ENCODE data around the gene SRRM1. TPM values are rescaled to one million over a fixed set of nuclear protein-coding genes. Genes with fewer than 3 reads are reported as not detected.

Gene SRRM1
- total and polyA plus RNA-seq, 10 of the 15 experiments (the other 5 are each of a cell fraction or from before 2014, with no cell fraction given), result 36.8 to 285 (median 126) TPM

- TF ChIP-seq ZNF592 (IDR thresholded peaks at IDR 0.05), result no peak
- TF ChIP-seq SRF (IDR thresholded peaks at IDR 0.05; ENCODE audit: low read depth in 2 of 2, low read length in 2 of 2), result no peak
- TF ChIP-seq NFYB (IDR thresholded peaks at IDR 0.05; ENCODE audit: insufficient read depth, low read depth, low read length), result no peak
- TF ChIP-seq PML (IDR thresholded peaks at IDR 0.05; ENCODE audit: low read length), result no peak
- no peak for TF ChIP-seq BCLAF1 (IDR thresholded peaks at IDR 0.05)
- no peak for TF ChIP-seq NFIC (IDR thresholded peaks at IDR 0.05; ENCODE audit: low read depth, low read length)
- TF ChIP-seq NR2C1 (IDR thresholded peaks at IDR 0.05), result no peak
- no peak for TF ChIP-seq CREM (IDR thresholded peaks at IDR 0.05; ENCODE audit: low read depth)
- TF ChIP-seq POLR2AphosphoS5 (IDR thresholded peaks at IDR 0.05; ENCODE audit: low read length), result no peak
- TF ChIP-seq BCL11A (IDR thresholded peaks at IDR 0.05; ENCODE audit: low read depth, low read length), result no peak
- TF ChIP-seq ZNF207 (IDR thresholded peaks at IDR 0.05; ENCODE audit: borderline replicate concordance), result no peak
- TF ChIP-seq CEBPB (IDR thresholded peaks at IDR 0.05; ENCODE audit: borderline replicate concordance in 1 of 2, low read depth in 2 of 2, low read length in 2 of 2), result no peak
These were observed 4.0 kb upstream of the SRRM1 start (continued) for GRCh38 chr1:24639094-24639493.
